ENCODE results near the gene SORCS3.

Gene SORCS3

GRCh38 chr10:104784452-104784851 is 143.4 kb downstream of the SORCS3 start:
- CTCF ChIA-PET: no interaction called here
- POLR2A ChIA-PET (ENCODE audit: low non-redundant PET): no interaction called here
- no peak overlapping the region for H3K27ac ChIP-seq
- TF ChIP-seq CTCF (conservative IDR thresholded peaks at IDR 0.05; ENCODE audit: low read depth): no peak
- DNase-seq (ENCODE audit: low spot score): no peak

GRCh38 chr10:104791471-104791870 is 150.4 kb downstream of the SORCS3 start:
- DNase-seq (ENCODE audit: low spot score): no peak
- no peak overlapping the region for H3K27ac ChIP-seq
- ChIA-PET CTCF (no interaction called here), POLR2A (ENCODE audit: low non-redundant PET) (no interaction called here)
- no peak for TF ChIP-seq CTCF (conservative IDR thresholded peaks at IDR 0.05; ENCODE audit: low read depth)

GRCh38 chr10:104795411-104795810 is 154.3 kb downstream of the SORCS3 start:
- POLR2A ChIA-PET (ENCODE audit: low non-redundant PET): no interaction called here
- H3K27ac ChIP-seq: no peak overlapping the region
- CTCF ChIA-PET: no interaction called here
- DNase-seq (ENCODE audit: low spot score): no peak
- TF ChIP-seq CTCF (conservative IDR thresholded peaks at IDR 0.05; ENCODE audit: low read depth): no peak

- H3K27ac ChIP-seq: no peak overlapping the region
- ChIA-PET POLR2A (ENCODE audit: low non-redundant PET) (no interaction called here), CTCF (interaction anchor here (0.6 kb wide), 2 partner anchors 43 to 146 kb away, joined by 3 to 4 read pairs; no protein-coding TSS in a partner anchor)
- no peak for DNase-seq (ENCODE audit: low spot score)
- TF ChIP-seq CTCF (conservative IDR thresholded peaks at IDR 0.05; ENCODE audit: low read depth): no peak
These were observed 155.7 kb downstream of the SORCS3 start for GRCh38 chr10:104796823-104797222.

- H3K27ac ChIP-seq: no peak overlapping the region
- no peak for TF ChIP-seq CTCF (conservative IDR thresholded peaks at IDR 0.05; ENCODE audit: low read depth)
- ChIA-PET CTCF (interaction anchor here (0.7 kb wide), 1 partner anchor 122 kb away, joined by 3 read pairs; no protein-coding TSS in a partner anchor), POLR2A (ENCODE audit: low non-redundant PET) (no interaction called here)
- no peak for DNase-seq (ENCODE audit: low spot score)
These were observed 161.9 kb downstream of the SORCS3 start for GRCh38 chr10:104802941-104803340.

GRCh38 chr10:104804880-104805279 is 163.8 kb downstream of the SORCS3 start:
- POLR2A ChIA-PET (ENCODE audit: low non-redundant PET): interaction anchor here (0.5 kb wide), 1 partner anchor 406 kb away, joined by 3 read pairs; no protein-coding TSS in a partner anchor

More at GRCh38 chr10:104804880-104805279, 163.8 kb downstream of the SORCS3 start:
- CTCF ChIA-PET: interaction anchor here (0.6 kb wide), 1 partner anchor 195 kb away, joined by 3 read pairs; no protein-coding TSS in a partner anchor
- H3K27ac ChIP-seq: no peak overlapping the region
- DNase-seq (ENCODE audit: low spot score): no peak
- TF ChIP-seq CTCF (conservative IDR thresholded peaks at IDR 0.05; ENCODE audit: low read depth): no peak

Data from RWPE1 (cell line).